Bone marrow (tissue), 2 donors: ENCODE data around the gene ADGRL3.
"Not testable (repeated sequence)": the region's sequence is repeated elsewhere in the genome, so short reads cannot be mapped to it uniquely, and the experiment has no call there.

Source experiments
- DNase-seq, 2 donors: peaks; one replicate each; lab custom pipeline; 2025; lab: John Stamatoyannopoulos, UW

The ADGRL3 gene

DNA sequence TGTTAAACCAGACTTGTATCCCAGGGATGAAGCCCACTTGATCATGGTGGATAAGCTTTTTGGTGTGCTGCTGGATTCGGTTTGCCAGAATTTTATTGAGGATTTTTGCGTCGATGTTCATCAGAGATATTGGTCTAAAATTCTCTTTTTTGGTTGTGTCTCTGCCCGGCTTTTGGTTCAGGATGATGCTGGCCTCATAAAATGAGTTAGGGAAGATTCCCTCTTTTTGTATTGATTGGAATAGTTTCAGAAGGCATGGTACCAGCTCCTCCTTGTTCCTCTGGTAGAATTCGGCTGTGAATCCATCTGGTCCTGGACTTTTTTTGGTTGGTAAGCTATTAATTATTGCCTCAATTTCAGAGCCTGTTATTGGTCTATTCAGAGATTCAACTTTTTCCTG, 556.8 kb downstream of the ADGRL3 start:
- not testable (repeated sequence) for DNase-seq

DNA sequence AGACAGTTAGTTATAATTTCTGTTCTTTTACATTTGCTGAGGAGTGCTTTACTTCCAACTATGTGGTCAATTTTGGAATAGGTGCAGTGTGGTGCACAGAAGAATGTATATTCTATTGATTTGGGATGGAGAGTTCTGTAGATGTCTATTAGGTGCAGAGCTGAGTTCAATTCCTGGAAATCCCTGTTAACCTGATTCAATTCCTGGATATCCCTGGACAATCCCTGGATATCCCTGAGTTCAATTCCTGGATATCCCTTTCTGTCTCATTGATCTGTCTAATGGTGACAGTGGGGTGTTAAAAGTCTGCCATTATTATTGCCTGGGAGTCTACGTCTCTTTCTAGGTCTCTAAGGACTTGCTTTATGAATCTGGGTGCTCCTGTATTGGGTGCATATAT, 557.9 kb downstream of the ADGRL3 start:
- not testable (repeated sequence) for DNase-seq

DNA sequence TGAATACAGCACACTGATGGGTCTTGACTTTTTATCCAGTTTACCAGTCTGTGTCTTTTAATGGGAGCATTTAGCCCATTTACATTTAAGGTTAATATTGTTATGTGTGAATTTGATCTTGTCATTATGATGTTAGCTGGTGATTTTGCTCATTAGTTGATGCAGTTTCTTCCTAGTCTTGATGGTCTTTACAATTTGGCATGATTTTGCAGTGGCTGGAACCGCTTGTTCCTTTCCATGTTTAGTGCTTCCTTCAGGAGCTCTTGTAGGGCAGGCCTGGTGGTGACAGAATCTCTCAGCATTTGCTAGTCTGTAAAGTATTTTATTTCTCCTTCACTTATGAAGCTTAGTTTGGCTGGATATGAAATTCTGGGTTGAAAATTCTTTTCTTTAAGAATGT, 558.5 kb downstream of the ADGRL3 start:
- DNase-seq, result not testable (repeated sequence)

DNA sequence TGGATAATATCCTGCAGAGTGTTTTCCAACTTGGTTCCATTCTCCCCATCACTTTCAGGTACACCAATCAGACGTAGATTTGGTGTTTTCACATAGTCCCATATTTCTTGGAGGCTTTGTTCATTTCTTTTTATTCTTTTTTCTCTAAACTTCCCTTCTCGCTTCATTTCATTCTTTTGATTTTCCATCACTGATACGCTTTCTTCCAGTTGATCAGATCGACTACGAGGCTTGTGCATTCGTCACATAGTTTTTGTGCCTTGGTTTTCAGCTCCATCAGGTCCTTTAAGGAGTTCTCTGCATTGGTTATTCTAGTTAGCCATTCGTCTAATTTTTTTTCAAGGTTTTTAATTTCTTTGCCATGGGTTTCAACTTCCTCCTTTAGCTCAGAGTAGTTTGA, 559.1 kb downstream of the ADGRL3 start:
- DNase-seq, result not testable (repeated sequence)

DNA sequence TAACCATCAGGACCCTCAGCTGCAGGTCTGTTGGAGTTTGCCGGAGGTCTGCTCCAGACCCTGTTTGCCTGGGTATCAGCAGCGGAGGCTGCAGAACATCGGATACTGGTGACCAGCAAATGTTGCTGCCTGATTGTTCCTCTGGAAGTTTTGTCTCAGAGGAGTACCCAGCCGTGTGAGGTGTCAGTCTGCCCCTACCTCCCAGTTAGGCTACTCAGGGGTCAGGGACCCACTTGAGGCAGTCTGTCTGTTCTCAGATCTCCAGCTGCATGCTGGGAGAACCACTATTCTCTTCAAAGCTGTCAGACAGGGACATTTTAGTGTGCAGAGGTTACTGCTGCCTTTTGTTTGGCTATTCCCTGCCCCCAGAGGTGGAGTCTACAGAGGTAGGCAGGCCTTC, 559.8 kb downstream of the ADGRL3 start:
- not testable (repeated sequence) for DNase-seq

DNA sequence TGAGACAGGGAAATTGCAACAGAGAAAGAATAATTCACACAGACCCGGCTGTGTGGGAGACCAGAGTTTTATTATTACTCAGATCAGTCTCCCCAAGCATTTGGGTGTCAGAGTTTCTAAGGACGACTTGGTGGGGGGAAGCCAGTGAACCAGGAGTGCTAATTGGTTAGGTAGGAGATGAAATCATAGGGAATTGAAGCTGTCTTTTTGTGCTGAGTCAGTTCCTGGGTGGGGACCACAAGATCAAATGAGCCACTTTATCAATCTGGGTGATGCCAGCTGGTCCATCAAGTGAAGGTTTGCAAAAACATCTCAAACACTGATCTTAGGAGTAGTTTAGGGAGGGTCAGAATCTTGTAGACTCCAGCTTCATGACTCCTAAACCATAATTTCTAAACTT, 560.7 kb downstream of the ADGRL3 start:
- DNase-seq, result no peak

DNA sequence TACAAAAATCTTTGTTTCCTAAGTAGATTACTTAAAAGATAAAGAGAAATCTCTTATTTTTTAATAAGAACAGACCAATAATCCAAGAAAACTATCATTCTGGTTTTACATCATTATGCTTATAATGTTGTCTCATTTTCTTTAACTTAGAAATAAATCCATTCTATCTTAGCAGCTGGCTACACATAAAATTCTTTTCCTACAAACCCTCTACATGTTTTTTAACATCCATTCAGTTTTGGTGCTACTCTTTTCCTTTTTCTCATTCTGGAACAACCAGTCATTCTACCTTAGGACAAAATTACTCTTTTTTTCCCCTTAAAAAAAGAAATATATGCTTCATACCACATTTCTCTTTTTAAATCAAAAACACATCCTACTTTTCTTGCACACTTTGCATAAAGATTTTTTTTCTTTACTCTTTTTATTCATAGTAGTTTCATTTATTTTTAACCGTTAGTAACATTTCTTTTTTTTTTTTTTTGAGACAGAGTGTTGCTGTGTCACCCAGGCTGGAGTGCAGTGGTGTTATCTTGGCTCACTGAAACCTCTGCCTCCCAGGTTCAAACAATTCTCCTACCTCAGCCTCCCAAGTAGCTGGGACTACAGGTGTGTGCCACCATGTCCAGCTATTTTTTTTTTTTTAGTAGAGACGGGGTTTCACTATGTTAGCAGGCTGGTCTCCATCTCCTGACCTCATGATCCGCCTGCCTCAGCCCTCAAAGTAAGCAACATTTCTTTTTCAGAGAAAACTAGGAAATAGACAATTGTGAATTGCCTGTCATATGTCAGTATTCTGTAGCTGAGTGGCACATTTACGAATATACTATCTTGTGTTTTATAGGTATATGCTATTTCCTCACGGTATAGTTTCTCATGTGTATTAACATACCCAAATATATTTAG, 562.8 kb downstream of the ADGRL3 start:
- no peak for DNase-seq

DNA sequence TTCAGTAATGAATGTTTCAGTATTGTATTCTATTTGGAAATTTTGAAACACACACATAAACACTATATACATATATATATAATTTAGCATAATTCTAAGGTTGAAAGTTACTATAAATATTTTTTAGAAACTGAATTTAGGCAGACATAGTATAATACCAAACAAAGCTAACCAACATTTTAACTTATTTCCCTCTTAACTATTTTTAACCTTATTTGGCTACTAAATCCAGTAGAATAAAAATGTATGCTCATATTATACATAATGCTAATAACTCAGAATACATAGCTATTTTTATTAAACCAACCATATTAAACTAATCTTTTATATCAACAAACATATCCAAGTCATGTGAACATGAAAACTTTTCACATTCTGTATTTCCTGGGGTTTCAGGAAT, 563.6 kb downstream of the ADGRL3 start:
- no peak for DNase-seq

DNA sequence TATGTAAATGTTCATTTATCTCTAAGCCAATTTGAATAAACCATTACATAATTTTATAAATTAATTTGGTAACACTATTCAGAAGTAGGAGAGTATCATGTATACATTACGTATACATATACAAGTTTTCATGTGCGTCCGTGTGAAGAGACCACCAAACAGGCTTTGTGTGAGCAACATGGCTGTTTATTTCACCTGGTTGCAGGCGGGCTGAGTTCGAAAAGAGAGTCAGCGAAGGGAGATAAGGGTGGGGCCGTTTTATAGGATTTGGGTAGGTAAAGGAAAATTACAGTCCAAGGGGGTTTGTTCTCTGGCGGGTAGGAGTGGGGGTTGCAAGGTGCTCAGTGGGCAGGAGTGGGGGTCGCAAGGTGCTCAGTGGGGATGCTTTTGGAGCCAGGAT, 564.0 kb downstream of the ADGRL3 start:
- DNase-seq, result not testable (repeated sequence)

DNA sequence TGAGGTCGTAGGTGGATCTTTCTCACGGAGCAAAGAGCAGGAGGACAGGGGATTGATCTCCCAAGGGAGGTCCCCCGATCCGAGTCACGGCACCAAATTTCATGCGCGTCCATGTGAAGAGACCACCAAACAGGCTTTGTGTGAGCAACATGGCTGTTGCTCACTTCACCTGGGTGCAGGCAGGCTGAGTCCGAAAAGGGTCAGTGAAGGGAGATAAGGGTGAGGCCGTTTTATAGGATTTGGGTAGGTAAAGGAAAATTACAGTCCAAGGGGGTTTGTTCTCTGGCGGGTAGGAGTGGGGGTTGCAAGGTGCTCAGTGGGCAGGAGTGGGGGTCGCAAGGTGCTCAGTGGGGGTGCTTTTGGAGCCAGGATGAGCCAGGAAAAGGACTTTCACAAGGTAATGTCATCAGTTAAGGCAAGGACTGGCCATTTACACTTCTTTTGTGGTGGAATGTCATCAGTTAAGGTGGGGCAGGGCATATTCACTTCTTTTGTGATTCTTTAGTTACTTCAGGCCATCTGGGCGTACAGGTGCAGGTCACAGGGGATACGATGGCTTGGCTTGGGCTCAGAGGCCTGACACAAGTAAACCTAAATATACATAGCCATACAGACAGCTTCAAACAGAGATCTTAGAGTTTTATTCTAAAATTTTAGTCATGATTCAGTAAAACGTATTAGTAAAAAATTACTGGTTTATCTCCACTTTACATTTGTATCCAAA, 569.5 kb downstream of the ADGRL3 start:
- DNase-seq, result not testable (repeated sequence)

DNA sequence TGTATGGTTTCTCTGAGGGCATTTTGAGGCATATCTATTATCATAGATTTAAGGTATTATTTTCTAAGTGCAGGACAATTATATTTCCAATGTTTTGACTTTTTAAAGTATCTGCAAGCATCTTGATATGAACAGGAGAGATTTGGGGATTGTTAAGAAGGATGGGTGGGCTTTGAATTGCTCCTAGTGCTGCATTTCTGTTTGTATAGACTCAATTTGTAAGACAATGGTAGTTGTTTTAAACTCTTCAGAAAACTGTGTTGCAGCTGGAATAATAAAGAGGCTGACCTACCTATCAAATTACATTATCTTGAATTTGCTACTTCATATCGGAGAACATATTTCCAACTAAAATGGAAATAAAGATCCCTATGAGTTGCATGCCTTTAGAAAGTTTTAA, 570.3 kb downstream of the ADGRL3 start:
- DNase-seq, result no peak

DNA sequence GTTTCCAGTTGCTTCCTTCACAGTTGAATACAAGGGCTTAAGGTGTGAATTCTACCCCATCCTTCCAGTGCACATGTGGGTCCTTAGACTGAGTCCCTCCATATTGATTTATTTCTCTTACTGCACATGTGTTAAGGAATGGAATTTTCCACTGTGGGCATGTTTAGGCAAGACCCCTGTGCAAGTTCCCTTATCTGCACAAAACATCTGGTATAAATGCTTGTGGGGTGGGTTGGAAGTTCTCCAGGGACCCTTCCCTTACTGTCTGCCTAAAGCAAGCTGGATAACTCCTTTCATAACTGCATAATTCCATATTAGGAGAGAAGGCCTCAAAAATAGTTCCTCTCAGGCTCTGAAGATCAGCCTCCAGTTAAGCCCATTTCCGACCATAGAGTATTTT, 570.9 kb downstream of the ADGRL3 start:
- no peak for DNase-seq

DNA sequence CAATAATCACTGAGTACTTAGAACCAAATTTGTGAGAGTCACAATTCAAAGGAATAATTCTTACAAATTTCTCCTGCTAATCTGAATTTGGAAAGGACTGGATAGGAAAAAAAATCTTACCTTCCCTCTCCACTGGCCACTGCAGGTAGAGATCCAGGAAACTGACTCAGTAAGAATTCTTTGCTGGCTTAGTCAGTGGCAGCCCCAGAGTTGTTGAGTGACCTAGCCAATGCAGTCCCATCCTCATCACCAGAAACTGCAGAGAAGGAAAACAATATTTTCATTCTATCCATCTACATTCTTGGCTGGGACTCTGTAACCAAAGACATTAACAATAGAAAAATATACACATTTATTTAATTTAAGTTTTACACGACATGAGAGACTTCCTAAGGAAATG, 572.0 kb downstream of the ADGRL3 start:
- DNase-seq, result no peak

DNA sequence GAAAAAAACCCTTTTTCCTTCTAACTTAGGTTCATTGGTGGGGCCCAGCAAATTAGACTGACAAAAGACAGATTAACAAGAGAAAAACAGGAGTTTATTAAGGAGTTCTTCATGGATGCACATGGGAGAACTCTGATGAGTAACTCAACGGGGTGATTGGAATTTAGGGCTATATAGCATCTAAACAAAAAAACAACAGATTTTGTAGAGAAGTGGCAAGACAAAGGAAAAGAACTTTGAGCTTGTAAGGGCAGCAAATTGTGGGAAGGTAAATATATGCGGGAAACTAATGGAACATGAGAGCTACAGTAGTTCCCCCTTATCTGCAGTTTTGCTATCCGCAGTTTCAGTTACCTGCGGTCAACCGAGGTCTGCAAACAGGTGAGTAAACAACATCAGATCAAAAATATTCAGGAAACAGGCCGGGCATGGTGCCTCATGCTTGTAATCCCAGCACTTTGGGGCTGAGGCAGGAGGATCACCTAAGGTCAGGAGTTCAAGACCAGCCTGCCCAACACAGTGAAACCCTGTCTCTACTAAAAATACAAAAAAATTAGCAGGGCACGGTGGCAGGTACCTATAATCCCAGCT, 573.6 kb downstream of the ADGRL3 start:
- DNase-seq, result no peak

DNA sequence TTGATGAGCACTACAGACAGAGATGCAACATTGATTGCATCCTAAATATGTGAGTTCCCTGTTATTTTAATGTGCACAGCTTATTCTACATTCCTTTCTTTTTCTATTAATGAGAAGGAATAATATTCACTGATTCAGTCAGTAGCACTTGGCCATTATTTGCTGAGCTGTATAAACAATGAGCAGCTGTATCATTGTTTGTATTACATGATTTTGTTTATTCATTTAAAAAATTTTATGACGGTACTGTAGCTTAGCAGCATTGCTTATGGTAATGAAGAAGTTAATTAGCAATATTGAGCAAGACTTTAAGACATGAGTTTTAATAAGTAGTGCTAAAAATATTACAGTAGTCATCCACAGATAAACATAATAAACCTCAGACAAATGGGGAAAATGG, 582.0 kb downstream of the ADGRL3 start:
- DNase-seq, result no peak

DNA sequence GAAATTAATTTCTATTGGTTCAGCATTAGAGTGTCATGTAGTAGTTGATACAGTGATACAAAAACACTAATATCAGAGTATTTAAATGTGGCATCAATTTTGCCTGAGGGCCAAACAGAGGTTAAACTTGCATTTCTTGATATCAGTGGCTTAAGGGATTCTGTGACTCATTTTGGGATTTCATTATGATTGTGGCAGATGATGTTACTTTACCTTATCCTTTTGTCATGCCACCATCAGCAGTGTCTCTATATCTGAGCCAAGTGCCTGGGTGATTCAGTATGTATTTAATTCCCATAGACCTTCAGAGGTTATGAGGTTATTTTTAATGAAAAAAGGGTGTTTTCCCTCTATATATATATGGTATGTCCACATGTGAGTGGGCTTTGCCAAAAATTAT, 582.9 kb downstream of the ADGRL3 start:
- DNase-seq, result no peak

DNA sequence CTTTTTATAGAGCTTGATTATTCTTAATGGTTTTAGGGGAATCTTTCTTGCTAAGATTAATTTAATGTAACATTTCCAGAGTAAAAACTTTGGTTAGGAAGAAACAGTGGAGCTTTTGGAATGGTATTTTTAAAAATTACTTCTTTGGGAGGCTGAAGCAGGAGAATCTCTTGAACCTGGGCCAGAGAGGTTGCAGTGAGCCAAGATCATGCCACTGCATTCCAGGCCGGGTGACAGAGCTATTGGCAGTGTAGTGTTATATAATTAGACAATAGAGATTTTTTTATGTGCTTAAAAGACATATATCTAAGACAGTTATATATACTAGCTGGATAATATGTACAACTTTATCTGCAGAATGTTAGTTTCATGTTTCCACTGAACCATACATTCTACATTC, 585.6 kb downstream of the ADGRL3 start:
- no peak for DNase-seq

DNA sequence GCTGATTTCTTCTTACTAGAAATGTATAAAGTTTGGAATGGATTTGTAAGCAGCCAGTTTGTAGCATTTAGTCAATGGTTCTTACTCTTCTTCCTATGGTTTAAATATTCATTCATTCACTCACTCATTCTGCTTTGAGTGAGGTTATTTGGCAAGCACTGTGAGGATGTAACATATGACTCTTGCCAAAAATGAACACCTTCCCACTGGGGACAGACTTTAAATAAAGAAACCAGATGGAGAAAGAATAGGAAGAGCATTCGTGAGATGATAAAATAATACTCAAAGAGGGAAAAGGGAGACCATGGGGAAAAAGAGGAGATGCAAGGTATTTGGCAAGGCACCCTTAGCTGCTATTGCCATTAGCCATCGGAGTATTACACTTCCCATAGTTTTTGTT, 586.1 kb downstream of the ADGRL3 start:
- DNase-seq, result no peak

DNA sequence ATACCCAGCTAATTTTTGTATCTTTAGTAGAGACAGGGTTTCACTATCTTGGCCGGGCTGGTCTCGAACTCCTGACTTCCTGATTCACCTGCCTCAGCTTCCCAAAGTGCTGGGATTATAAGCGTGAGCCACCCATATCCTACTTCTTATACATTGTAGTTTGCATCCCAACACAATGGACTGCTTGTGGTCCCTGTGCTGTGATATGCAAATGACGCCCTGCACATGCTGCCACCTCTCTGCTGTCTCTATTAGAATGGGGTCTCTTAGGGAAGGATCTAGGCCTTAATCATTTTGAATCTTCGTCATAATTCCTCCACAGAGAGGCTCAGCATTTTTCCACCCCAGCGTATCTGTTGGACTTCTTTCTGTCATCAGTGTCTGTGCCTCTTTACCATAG, 595.9 kb downstream of the ADGRL3 start:
- no peak for DNase-seq

DNA sequence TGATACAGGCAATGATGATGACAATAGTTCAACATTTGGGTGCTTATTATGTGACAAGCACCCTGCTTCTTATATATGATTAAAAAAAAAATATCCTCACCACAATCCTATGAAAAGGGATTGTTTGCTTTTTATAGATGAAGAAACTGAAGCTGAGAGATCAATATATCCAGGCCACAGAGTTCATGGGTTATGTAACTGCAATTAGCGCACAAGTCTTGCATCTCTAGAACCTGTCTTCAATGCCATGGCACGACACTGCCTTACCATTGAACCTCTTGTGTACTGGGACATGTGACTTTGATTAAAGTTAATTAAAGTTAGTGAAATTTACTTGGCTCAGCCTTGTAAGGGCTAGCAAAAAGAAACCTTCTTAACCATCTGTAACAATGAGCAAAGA, 599.7 kb downstream of the ADGRL3 start:
- DNase-seq, result no peak

DNA sequence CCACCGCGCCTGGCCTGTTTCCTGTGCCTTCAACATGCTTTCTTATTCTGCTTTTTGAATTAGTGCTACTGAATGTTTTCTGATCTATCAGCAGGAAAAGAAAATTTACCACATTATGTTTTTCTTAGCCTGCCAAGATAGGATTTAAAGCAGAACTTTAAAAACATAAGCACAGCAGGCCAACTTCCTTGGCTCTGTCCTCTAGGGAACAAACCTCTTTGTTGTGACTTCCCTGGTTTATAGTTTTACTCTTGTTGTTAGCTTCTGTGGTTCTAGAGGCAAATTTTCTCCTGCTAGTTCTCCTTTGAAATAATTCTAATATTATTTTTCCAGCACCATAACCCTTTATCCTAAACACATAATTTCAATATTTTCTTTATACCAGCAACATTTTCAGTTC, 605.1 kb downstream of the ADGRL3 start:
- DNase-seq, result no peak

DNA sequence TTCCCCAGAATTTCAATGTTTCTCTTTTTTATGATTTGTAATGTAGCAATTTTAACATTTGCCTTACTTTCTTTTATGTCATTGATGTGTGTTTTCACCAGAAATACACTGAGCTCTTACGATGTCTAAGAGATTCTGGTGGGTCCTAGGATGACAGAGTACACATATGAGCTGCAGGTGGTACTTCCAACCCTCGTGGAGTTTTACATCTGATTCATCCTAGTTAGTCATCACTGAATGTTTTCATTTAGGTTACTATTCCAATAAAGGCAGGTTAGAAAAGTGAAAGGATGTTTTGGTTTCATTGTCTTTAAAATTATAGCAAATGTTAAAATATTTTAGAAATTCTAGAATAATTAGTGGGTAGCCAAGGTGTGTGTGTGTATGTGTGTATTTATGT, 605.9 kb downstream of the ADGRL3 start:
- no peak for DNase-seq

DNA sequence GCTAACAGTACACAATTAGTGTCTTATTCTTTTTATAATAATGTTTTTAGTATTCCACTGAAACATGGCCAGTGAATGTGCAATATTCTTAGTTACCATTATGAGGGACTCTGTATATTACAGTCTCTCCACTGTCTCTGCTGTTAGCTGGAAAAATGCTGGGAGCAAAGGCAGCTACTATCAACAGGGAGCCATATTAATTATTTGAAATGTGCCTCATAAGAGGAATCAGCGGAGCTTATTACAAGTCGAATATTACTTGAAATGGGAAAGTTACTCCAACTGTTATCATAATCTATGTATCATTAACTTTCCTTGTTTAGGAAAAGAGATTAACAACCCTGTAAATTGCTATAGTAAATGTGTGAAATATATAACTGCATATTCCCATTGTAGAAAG, 612.0 kb downstream of the ADGRL3 start:
- DNase-seq, result no peak
